ENCODE data around the gene NACC1.
"Not testable (repeated sequence)": the region's sequence is repeated elsewhere in the genome, so short reads cannot be mapped to it uniquely, and the experiment has no call there.

DNA sequence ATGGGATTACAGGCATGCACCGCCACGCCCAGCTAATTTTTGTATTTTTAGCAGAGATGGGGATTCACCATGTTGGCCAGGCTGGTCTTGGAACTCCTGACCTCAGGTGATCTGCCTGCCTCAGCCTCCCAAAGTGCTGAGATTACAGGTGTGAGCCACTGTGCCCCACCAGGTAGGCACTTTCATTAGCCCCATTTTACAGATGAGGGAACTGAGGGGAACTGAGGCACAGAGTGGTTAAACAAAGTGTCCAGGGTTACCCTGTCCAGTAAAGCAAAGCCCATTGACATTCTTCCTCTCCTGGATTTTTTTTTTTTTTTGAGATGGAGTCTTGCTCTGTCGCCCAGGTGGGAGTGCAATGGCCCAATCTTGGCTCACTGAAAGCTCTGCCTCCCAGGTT lies 48.1 kb downstream of the NACC1 start:
- TF ChIP-seq ARNT (IDR thresholded peaks at IDR 0.05); SP1 (IDR thresholded peaks at IDR 0.05); BHLHE40 (IDR thresholded peaks at IDR 0.05; ENCODE audit: borderline replicate concordance): not testable (repeated sequence)

All from HEK293T (cell line).